Lower leg skin (tissue), 3 donors: Measurements from ENCODE around the gene PLCXD3.

Experiments used
- CTCF ChIP-seq, 3 donors: fragments of 450-650 bp; IDR thresholded peaks; one replicate each; pipeline ENCODE4 v1.5.1; 2016; ENCODE audit warnings: antibody characterized with exemption in 3 of 3, mild to moderate bottlenecking in 3 of 3, moderate library complexity in 2 of 3
- POLR2A ChIP-seq, 2 donors: fragments of 450-650 bp; IDR thresholded peaks; one replicate each; pipeline ENCODE4 v1.6.1; 2016 to 2017; ENCODE audit warnings: antibody characterized with exemption in 2 of 2, mild to moderate bottlenecking in 1 of 2, moderate library complexity in 1 of 2

- TF ChIP-seq CTCF (IDR thresholded peaks at IDR 0.05) (no peak), POLR2A (IDR thresholded peaks at IDR 0.05) (no peak)
Measured at GRCh38 chr5:41420492-41421067, 89.8 kb downstream of the PLCXD3 start.
